Measurements from ENCODE around the gene POU2F3.

GRCh38 chr11:120203626-120204025 is 36.3 kb upstream of the POU2F3 start:
- TF ChIP-seq CTCF (IDR thresholded peaks at IDR 0.05) (no peak), POLR2A (IDR thresholded peaks at IDR 0.05) (no peak), POLR2AphosphoS5 (IDR thresholded peaks at IDR 0.05) (no peak)
